Type B pancreatic cell (in vitro differentiated cells): ENCODE data around the gene EPHA6. TPM values are rescaled to one million over a fixed set of nuclear protein-coding genes. Genes with fewer than 3 reads are reported as not detected.

Experiments
- DNase-seq: peaks from one replicate; pipeline ENCODE4 v3.0.0; 2021; ENCODE audit warnings: mixed read lengths; ENCODE audit not compliant: unreplicated experiment; ENCODE audit errors: extremely low spot score
- H3K27ac Mint-ChIP-seq: 2 replicates; pipeline ENCODE4 v1.8.0; 2021; ENCODE audit warnings: mild to moderate bottlenecking, mixed read lengths
- H3K27me3 Mint-ChIP-seq: 2 replicates; pipeline ENCODE4 v1.8.0; 2021; ENCODE audit warnings: mixed read lengths
- H3K36me3 Mint-ChIP-seq: 2 replicates; pipeline ENCODE4 v1.8.0; 2021; ENCODE audit warnings: mixed read lengths
- H3K4me1 Mint-ChIP-seq: one replicate; pipeline ENCODE4 v1.8.0; 2021; ENCODE audit warnings: mixed read lengths; ENCODE audit not compliant: unreplicated experiment
- H3K4me3 Mint-ChIP-seq: 2 replicates; pipeline ENCODE4 v1.8.0; 2021; ENCODE audit warnings: mild to moderate bottlenecking, mixed read lengths
- H3K9me3 Mint-ChIP-seq: 2 replicates; pipeline ENCODE4 v1.8.0; 2021; ENCODE audit warnings: mixed read lengths
- CTCF ChIP-seq: fragments of 200-600 bp; sonication (generic); conservative IDR thresholded peaks from 2 replicates; pipeline ENCODE4 v1.5.0; 2021; ENCODE audit warnings: antibody characterized with exemption, mild to moderate bottlenecking
- total RNA-seq: library from RNA; stranded (reverse); gene quantifications from 2 replicates; pipeline ENCODE4 v1.2.1, GENCODE V29; 2021; ENCODE audit warnings: low replicate concordance

The EPHA6 gene
- total RNA-seq, 1 donor from 2014 or later = 9.9 TPM

GRCh38 chr3:97297032-97297431 is 482.6 kb downstream of the EPHA6 start:
- TF ChIP-seq CTCF = no peak
- Mint-ChIP-seq H3K27ac (no peak overlapping the region), H3K4me1 (no peaks in the 10 kb centered on the region), H3K4me3 (no peak overlapping the region), H3K27me3 (no peaks in the 10 kb centered on the region), H3K36me3 (no peaks in the 10 kb centered on the region), H3K9me3 (no peaks in the 10 kb centered on the region)
- DNase-seq = no peak

GRCh38 chr3:97301114-97301513 is 486.7 kb downstream of the EPHA6 start:
- DNase-seq = no peak
- Mint-ChIP-seq H3K4me1 (no peaks in the 10 kb centered on the region), H3K27ac (no peak overlapping the region), H3K9me3 (no peaks in the 10 kb centered on the region), H3K27me3 (no peaks in the 10 kb centered on the region), H3K36me3 (no peaks in the 10 kb centered on the region), H3K4me3 (no peak overlapping the region)
- TF ChIP-seq CTCF = no peak

GRCh38 chr3:97306226-97306625 is 491.8 kb downstream of the EPHA6 start:
- Mint-ChIP-seq H3K4me1 (no peaks in the 10 kb centered on the region), H3K9me3 (no peaks in the 10 kb centered on the region), H3K27ac (no peak overlapping the region), H3K36me3 (no peaks in the 10 kb centered on the region), H3K27me3 (no peaks in the 10 kb centered on the region), H3K4me3 (no peak overlapping the region)
- no peak for TF ChIP-seq CTCF
- no peak for DNase-seq

- no peak for TF ChIP-seq CTCF
- Mint-ChIP-seq H3K4me3 (no peak overlapping the region), H3K9me3 (no peaks in the 10 kb centered on the region), H3K36me3 (no peaks in the 10 kb centered on the region), H3K4me1 (no peaks in the 10 kb centered on the region), H3K27ac (no peak overlapping the region), H3K27me3 (no peaks in the 10 kb centered on the region)
- no peak for DNase-seq
Measured at GRCh38 chr3:97338375-97338774, 524.0 kb downstream of the EPHA6 start.

GRCh38 chr3:97340940-97341339 is 526.5 kb downstream of the EPHA6 start:
- Mint-ChIP-seq H3K9me3 (no peaks in the 10 kb centered on the region), H3K36me3 (no peaks in the 10 kb centered on the region), H3K4me1 (no peaks in the 10 kb centered on the region), H3K27ac (no peak overlapping the region), H3K27me3 (no peaks in the 10 kb centered on the region), H3K4me3 (no peak overlapping the region)
- no peak for DNase-seq
- no peak for TF ChIP-seq CTCF

- no peaks in the 10 kb centered on the region for H3K4me1 Mint-ChIP-seq
- TF ChIP-seq CTCF = no peak
- no peaks in the 10 kb centered on the region for H3K27me3 Mint-ChIP-seq
- DNase-seq = no peak
- no peak overlapping the region for H3K27ac Mint-ChIP-seq
- H3K4me3 Mint-ChIP-seq = no peak overlapping the region
- no peaks in the 10 kb centered on the region for H3K9me3 Mint-ChIP-seq
- H3K36me3 Mint-ChIP-seq = no peaks in the 10 kb centered on the region
Measured at GRCh38 chr3:97347780-97348179, 533.4 kb downstream of the EPHA6 start.
